ENCODE measurements around the gene GNAT3. TPM values are rescaled to one million over a fixed set of nuclear protein-coding genes. Genes with fewer than 3 reads are reported as not detected.

The GNAT3 gene
- total RNA-seq, 2 donors from 2014 or later: not detected

GRCh38 chr7:80463272-80463920 lies 48.5 kb downstream of the GNAT3 start:
- no peak overlapping the region for H3K27ac Mint-ChIP-seq
- no peak for ATAC-seq (replicated peaks)
- peaks cover 19% of the 10 kb centered on the region for H3K9me3 Mint-ChIP-seq
- no peak overlapping the region for H3K4me3 Mint-ChIP-seq
- no peaks in the 10 kb centered on the region for H3K4me1 Mint-ChIP-seq
- no peaks in the 10 kb centered on the region for H3K27me3 Mint-ChIP-seq
- H3K36me3 Mint-ChIP-seq (ENCODE audit: low read depth): no peaks in the 10 kb centered on the region

GRCh38 chr7:80460857-80461256 lies 51.0 kb downstream of the GNAT3 start:
- H3K9me3 Mint-ChIP-seq: peaks cover 21% of the 10 kb centered on the region
- no peaks in the 10 kb centered on the region for H3K36me3 Mint-ChIP-seq (ENCODE audit: low read depth)
- no peaks in the 10 kb centered on the region for H3K4me1 Mint-ChIP-seq
- no peak overlapping the region for H3K27ac Mint-ChIP-seq
- H3K27me3 Mint-ChIP-seq: no peaks in the 10 kb centered on the region
- H3K4me3 Mint-ChIP-seq: no peak overlapping the region
- ATAC-seq (replicated peaks): no peak

GRCh38 chr7:80459776-80460510 lies 51.9 kb downstream of the GNAT3 start:
- Mint-ChIP-seq H3K9me3 (peaks cover 21% of the 10 kb centered on the region), H3K27me3 (no peaks in the 10 kb centered on the region), H3K27ac (no peak overlapping the region), H3K4me1 (no peaks in the 10 kb centered on the region), H3K36me3 (ENCODE audit: low read depth) (no peaks in the 10 kb centered on the region), H3K4me3 (no peak overlapping the region)
- ATAC-seq (replicated peaks): no peak

GRCh38 chr7:80458822-80459725 lies 52.8 kb downstream of the GNAT3 start:
- Mint-ChIP-seq H3K9me3 (peaks cover 18% of the 10 kb centered on the region), H3K27ac (no peak overlapping the region), H3K27me3 (no peaks in the 10 kb centered on the region), H3K36me3 (ENCODE audit: low read depth) (no peaks in the 10 kb centered on the region), H3K4me3 (no peak overlapping the region), H3K4me1 (no peaks in the 10 kb centered on the region)
- no peak for ATAC-seq (replicated peaks)

GRCh38 chr7:80453699-80454340 lies 58.0 kb downstream of the GNAT3 start:
- Mint-ChIP-seq H3K27me3 (no peaks in the 10 kb centered on the region), H3K27ac (no peak overlapping the region), H3K4me3 (no peak overlapping the region), H3K4me1 (no peaks in the 10 kb centered on the region), H3K9me3 (peaks cover 4% of the 10 kb centered on the region), H3K36me3 (ENCODE audit: low read depth) (no peaks in the 10 kb centered on the region)
- ATAC-seq (replicated peaks): no peak

GRCh38 chr7:80450621-80451308 lies 61.1 kb downstream of the GNAT3 start:
- Mint-ChIP-seq H3K9me3 (no peaks in the 10 kb centered on the region), H3K4me3 (no peak overlapping the region), H3K4me1 (no peaks in the 10 kb centered on the region), H3K27ac (no peak overlapping the region), H3K36me3 (ENCODE audit: low read depth) (no peaks in the 10 kb centered on the region), H3K27me3 (no peaks in the 10 kb centered on the region)
- ATAC-seq (replicated peaks): no peak

GRCh38 chr7:80449836-80450235 lies 62.0 kb downstream of the GNAT3 start:
- no peak overlapping the region for H3K27ac Mint-ChIP-seq
- ATAC-seq (replicated peaks): no peak

GRCh38 chr7:80445351-80445750 lies 66.5 kb downstream of the GNAT3 start:
- no peak overlapping the region for H3K4me3 Mint-ChIP-seq
- H3K36me3 Mint-ChIP-seq (ENCODE audit: low read depth): no peaks in the 10 kb centered on the region
- no peak overlapping the region for H3K27ac Mint-ChIP-seq
- ATAC-seq (replicated peaks): no peak
- H3K9me3 Mint-ChIP-seq: peaks cover 18% of the 10 kb centered on the region
- no peaks in the 10 kb centered on the region for H3K4me1 Mint-ChIP-seq
- no peaks in the 10 kb centered on the region for H3K27me3 Mint-ChIP-seq

More at GRCh38 chr7:80449836-80450235, 62.0 kb downstream of the GNAT3 start:
- Mint-ChIP-seq H3K27me3 (no peaks in the 10 kb centered on the region), H3K9me3 (peaks cover under 1% of the 10 kb centered on the region), H3K4me1 (no peaks in the 10 kb centered on the region), H3K36me3 (ENCODE audit: low read depth) (no peaks in the 10 kb centered on the region), H3K4me3 (no peak overlapping the region)

GRCh38 chr7:80444811-80445210 lies 67.1 kb downstream of the GNAT3 start:
- H3K4me3 Mint-ChIP-seq: no peak overlapping the region
- peaks cover 18% of the 10 kb centered on the region for H3K9me3 Mint-ChIP-seq
- ATAC-seq (replicated peaks): no peak
- no peaks in the 10 kb centered on the region for H3K4me1 Mint-ChIP-seq
- H3K27ac Mint-ChIP-seq: no peak overlapping the region
- H3K27me3 Mint-ChIP-seq: no peaks in the 10 kb centered on the region
- no peaks in the 10 kb centered on the region for H3K36me3 Mint-ChIP-seq (ENCODE audit: low read depth)

- no peak for ATAC-seq (replicated peaks)
- H3K27ac Mint-ChIP-seq: no peak overlapping the region
- no peaks in the 10 kb centered on the region for H3K4me1 Mint-ChIP-seq
- H3K27me3 Mint-ChIP-seq: no peaks in the 10 kb centered on the region
- H3K4me3 Mint-ChIP-seq: no peak overlapping the region
- peaks cover 18% of the 10 kb centered on the region for H3K9me3 Mint-ChIP-seq
- H3K36me3 Mint-ChIP-seq (ENCODE audit: low read depth): no peaks in the 10 kb centered on the region
Observed at GRCh38 chr7:80443325-80443724, 68.5 kb downstream of the GNAT3 start.

GRCh38 chr7:80440883-80441282 lies 71.0 kb downstream of the GNAT3 start:
- H3K36me3 Mint-ChIP-seq (ENCODE audit: low read depth): no peaks in the 10 kb centered on the region
- peaks cover 18% of the 10 kb centered on the region for H3K9me3 Mint-ChIP-seq
- H3K4me1 Mint-ChIP-seq: no peaks in the 10 kb centered on the region
- H3K27ac Mint-ChIP-seq: no peak overlapping the region
- ATAC-seq (replicated peaks): no peak
- no peak overlapping the region for H3K4me3 Mint-ChIP-seq
- H3K27me3 Mint-ChIP-seq: no peaks in the 10 kb centered on the region

- H3K9me3 Mint-ChIP-seq: peaks cover 22% of the 10 kb centered on the region
- H3K27me3 Mint-ChIP-seq: no peaks in the 10 kb centered on the region
- H3K27ac Mint-ChIP-seq: no peak overlapping the region
- H3K4me1 Mint-ChIP-seq: no peaks in the 10 kb centered on the region
- no peak for ATAC-seq (replicated peaks)
- no peaks in the 10 kb centered on the region for H3K36me3 Mint-ChIP-seq (ENCODE audit: low read depth)
- H3K4me3 Mint-ChIP-seq: no peak overlapping the region
Observed at GRCh38 chr7:80439894-80440821, 71.7 kb downstream of the GNAT3 start.

GRCh38 chr7:80435521-80435920 lies 76.3 kb downstream of the GNAT3 start:
- no peaks in the 10 kb centered on the region for H3K36me3 Mint-ChIP-seq (ENCODE audit: low read depth)
- no peak for ATAC-seq (replicated peaks)
- H3K27me3 Mint-ChIP-seq: no peaks in the 10 kb centered on the region
- H3K27ac Mint-ChIP-seq: no peak overlapping the region
- peaks cover 18% of the 10 kb centered on the region for H3K9me3 Mint-ChIP-seq
- H3K4me3 Mint-ChIP-seq: no peak overlapping the region
- no peaks in the 10 kb centered on the region for H3K4me1 Mint-ChIP-seq
